HG02970 (cell line): ENCODE results near the gene NLRX1.
"Not testable (repeated sequence)": the region's sequence is repeated elsewhere in the genome, so short reads cannot be mapped to it uniquely, and the experiment has no call there.

Source experiments
- ATAC-seq: cut with Tn5 transposase; IDR thresholded peaks from one replicate; pipeline ENCODE4 v1.9.1; 2021; ENCODE audit warnings: mild to moderate bottlenecking, moderate library complexity, moderate number of reproducible peaks; ENCODE audit not compliant: unreplicated experiment, low FRiP score

The NLRX1 gene

GRCh38 chr11:119168471-119169281, at the start of gene NLRX1:
TSS of gene NLRX1 (plus strand) at chr11:119168725. CDS start at chr11:119171404, 2,679 bp downstream.
- peak; percentile 62 for ATAC-seq

GRCh38 chr11:119118946-119119345, 49.6 kb upstream of the NLRX1 start:
- no peak for ATAC-seq

GRCh38 chr11:119120639-119121007, 47.9 kb upstream of the NLRX1 start:
- no peak for ATAC-seq

GRCh38 chr11:119121008-119121810, 47.3 kb upstream of the NLRX1 start, which contains the start of gene HINFP:
TSS of gene HINFP (plus strand) at chr11:119121580. CDS start at chr11:119126945, 5,365 bp downstream.
- ATAC-seq: peak; percentile 99

GRCh38 chr11:119121811-119122124, 46.8 kb upstream of the NLRX1 start:
- no peak for ATAC-seq

GRCh38 chr11:119125821-119126220, 42.7 kb upstream of the NLRX1 start:
- ATAC-seq: no peak

GRCh38 chr11:119126675-119127268, 41.8 kb upstream of the NLRX1 start:
- ATAC-seq: no peak

- ATAC-seq: no peak
Observed at GRCh38 chr11:119130662-119131061, 37.9 kb upstream of the NLRX1 start.

GRCh38 chr11:119134389-119134978, 34.0 kb upstream of the NLRX1 start:
- ATAC-seq: no peak

- ATAC-seq: not testable (repeated sequence)
Observed at GRCh38 chr11:119139276-119139675, 29.2 kb upstream of the NLRX1 start.

- no peak for ATAC-seq
Observed at GRCh38 chr11:119144825-119145486, 23.6 kb upstream of the NLRX1 start.

- ATAC-seq: no peak
Observed at GRCh38 chr11:119145551-119145950, 23.0 kb upstream of the NLRX1 start.

- no peak for ATAC-seq
Observed at GRCh38 chr11:119147604-119148333, 20.8 kb upstream of the NLRX1 start.

GRCh38 chr11:119148720-119149017, 19.9 kb upstream of the NLRX1 start:
- no peak for ATAC-seq

GRCh38 chr11:119149018-119149785, 19.3 kb upstream of the NLRX1 start, which contains the start of gene ABCG4:
TSS of gene ABCG4 (plus strand) at chr11:119149052. CDS start at chr11:119149966, 914 bp downstream.
- no peak for ATAC-seq

GRCh38 chr11:119149786-119150275, 18.7 kb upstream of the NLRX1 start:
- no peak for ATAC-seq

- ATAC-seq: no peak
Observed at GRCh38 chr11:119152043-119152442, 16.5 kb upstream of the NLRX1 start.

GRCh38 chr11:119152604-119153003, 15.9 kb upstream of the NLRX1 start:
- no peak for ATAC-seq
